Body of pancreas (tissue), 4 donors: Measurements from ENCODE around the gene NBEA.

ENCODE experiments used
- POLR2A ChIP-seq, 3 donors: fragments of 450-650 bp; IDR thresholded peaks; one replicate each; pipeline ENCODE4 v1.6.1; 2016; ENCODE audit warnings: antibody characterized with exemption in 3 of 3, mild to moderate bottlenecking in 2 of 3
- TF ChIP-seq, protein P1 (sequence below), 7 experiments: fragments of 450-650 bp in 4 of 7; fragments of 200-600 bp in 3 of 7; sonication (generic) in 3 of 7; IDR thresholded peaks; one replicate each; pipeline ENCODE4 v1.5.1; 2016 to 2019; ENCODE audit warnings: antibody characterized with exemption in 7 of 7

DNA sequence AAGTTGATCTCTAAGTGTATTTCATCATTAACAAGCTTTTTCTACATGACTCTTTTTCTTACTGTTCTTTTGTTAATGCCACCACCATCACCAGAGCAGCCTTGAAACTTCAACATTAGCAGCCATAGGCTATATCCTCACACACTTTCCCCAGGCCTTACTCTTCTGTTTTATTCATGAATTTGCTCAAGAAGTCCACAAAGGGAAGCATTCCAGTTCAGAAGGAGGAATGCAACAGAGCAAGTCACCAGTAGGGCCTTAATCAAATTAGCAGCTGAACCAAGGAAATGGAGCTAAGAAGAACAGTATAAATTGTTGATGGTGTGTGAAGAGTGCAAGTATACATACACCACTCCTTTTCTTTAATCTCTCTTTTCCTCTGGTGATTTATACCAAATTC, 223.1 kb downstream of the NBEA start:
- TF ChIP-seq, protein P1, sequence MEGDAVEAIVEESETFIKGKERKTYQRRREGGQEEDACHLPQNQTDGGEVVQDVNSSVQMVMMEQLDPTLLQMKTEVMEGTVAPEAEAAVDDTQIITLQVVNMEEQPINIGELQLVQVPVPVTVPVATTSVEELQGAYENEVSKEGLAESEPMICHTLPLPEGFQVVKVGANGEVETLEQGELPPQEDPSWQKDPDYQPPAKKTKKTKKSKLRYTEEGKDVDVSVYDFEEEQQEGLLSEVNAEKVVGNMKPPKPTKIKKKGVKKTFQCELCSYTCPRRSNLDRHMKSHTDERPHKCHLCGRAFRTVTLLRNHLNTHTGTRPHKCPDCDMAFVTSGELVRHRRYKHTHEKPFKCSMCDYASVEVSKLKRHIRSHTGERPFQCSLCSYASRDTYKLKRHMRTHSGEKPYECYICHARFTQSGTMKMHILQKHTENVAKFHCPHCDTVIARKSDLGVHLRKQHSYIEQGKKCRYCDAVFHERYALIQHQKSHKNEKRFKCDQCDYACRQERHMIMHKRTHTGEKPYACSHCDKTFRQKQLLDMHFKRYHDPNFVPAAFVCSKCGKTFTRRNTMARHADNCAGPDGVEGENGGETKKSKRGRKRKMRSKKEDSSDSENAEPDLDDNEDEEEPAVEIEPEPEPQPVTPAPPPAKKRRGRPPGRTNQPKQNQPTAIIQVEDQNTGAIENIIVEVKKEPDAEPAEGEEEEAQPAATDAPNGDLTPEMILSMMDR (IDR thresholded peaks at IDR 0.05), result no peak
- TF ChIP-seq POLR2A (IDR thresholded peaks at IDR 0.05), result no peak
